Subcutaneous adipose tissue (tissue), 4 donors: ENCODE data around the gene HSF2BP. TPM values are rescaled to one million over a fixed set of nuclear protein-coding genes. Genes with fewer than 3 reads are reported as not detected.

Experiments
- CTCF ChIP-seq: fragments of 450-650 bp; IDR thresholded peaks from one replicate; pipeline ENCODE4 v1.5.1; 2016; ENCODE audit warnings: low read depth, mild to moderate bottlenecking, control low read depth, antibody characterized with exemption, moderate library complexity
- total RNA-seq, 4 donors: library from RNA; depleted of rRNA; stranded (reverse); fragments of >200 nt; gene quantifications; one replicate each; pipeline ENCODE4 v1.1.0, GENCODE V29; 2016

HSF2BP gene
- total RNA-seq, 4 donors from 2014 or later = 0.34 to 0.94 (median 0.44) TPM; not detected in 1

DNA sequence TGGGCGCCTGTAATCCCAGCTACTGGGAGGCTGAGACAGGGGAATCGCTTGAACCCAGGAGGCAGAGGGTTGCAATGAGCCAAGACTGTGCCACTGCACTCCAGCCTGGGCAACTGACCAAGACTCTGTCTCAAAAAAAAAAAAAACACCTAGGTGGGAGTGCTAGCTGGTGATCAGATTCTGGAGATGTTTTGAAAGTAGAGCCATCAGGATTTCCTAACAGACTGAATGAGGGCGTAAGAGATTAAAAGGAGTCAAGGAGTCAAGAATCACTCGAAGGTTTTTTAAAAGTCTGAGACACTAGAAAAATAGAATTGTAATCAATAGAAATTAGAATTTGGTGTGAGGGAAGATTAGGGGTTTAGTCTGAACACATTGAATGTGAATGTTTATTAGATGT, 73.8 kb downstream of the HSF2BP start:
- TF ChIP-seq CTCF = no peak

GRCh38 chr21:43581453-43581852, 77.8 kb downstream of the HSF2BP start:
- TF ChIP-seq CTCF = no peak

DNA sequence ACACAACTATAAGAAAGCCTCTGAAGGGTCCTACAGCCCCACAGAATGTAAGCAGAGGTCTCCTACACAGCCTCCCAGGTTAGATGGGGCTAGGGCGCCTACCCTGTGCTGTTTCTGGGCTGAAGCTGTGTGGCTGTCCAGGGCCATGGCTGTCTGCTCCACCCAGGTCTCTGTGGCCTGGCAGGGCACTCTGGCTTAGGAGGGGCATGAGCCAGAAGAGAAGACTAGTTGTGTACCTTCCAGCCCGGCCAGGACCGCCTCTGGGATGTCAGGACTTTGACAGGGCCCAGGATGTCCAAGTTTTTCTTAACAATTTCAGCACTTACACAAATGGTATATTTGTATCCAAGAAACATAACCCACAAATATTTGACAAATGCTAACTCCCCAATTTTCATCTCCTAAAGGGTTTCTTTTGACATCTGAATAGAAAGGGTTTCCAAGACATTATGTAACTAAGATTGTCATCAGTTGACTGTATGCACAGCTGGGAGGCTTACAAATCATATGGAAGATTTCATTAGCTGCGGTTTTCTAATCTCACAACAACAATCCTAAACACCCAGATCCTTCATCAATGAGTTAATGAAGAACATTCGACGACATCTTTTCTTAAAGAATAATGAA, 80.5 kb downstream of the HSF2BP start:
- TF ChIP-seq CTCF = no peak

DNA sequence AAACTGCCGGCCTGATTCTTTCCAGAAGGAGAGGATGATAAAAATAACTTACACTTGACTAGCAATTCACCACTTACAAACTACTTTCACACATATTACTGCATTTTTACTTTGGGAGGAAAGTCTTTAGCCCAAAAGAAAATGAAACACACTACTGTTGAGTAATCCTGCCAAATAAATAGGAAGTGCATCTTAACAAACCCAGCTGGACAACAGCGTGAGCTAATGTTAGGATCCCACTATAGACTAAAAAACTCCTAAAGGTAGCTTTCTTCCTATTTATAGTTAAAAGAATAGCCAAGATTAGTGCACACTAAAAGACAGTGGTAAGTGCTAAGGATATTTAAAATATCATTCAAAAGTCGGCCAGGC, 83.8 kb downstream of the HSF2BP start:
- no peak for TF ChIP-seq CTCF

- TF ChIP-seq CTCF = no peak
Measured at GRCh38 chr21:43574741-43575472, 84.4 kb downstream of the HSF2BP start.

DNA sequence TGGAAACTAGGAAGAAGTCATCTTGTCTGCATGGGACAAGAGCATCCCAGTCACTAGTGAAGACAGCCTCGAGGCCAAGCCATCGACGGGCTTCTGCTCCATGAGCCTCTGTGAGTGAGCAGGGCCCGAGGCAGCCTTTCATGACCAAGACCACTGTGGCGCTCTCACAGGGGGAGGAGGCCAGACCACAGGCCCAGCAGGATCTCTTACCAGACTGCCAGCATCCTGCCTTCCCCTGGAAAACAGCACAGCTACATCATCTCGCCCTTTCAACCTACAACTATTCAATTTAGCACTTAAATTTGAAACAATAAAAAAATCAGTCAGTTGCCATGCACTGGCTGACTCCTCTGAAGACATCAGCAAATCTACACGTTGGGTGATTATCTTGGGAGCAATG, 85.4 kb downstream of the HSF2BP start:
- no peak for TF ChIP-seq CTCF

DNA sequence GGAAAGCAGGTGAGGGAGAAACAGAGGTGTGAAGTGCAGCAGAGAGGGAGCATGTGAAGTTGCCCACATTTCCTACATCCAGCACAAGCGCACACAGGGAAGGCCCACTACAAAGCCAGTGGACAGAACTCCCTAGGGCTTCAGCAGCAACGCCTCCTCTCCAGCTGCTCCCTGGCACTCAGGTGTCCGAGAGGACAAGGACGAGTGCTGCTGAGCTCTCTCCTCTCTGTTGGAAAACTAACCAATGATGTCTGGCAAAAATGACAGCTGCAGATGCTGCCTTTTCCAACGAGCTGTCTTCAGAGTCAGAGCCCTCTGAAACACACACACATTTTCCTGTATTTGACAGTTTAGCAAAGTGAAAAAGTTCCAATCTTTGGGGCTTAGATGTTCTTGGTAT, 86.8 kb downstream of the HSF2BP start:
- TF ChIP-seq CTCF = no peak
